ENCODE measurements around the gene ITGA1. TPM values are rescaled to one million over a fixed set of nuclear protein-coding genes. Genes with fewer than 3 reads are reported as not detected.

The ITGA1 gene
- total RNA-seq, 1 donor from 2014 or later, result 3.0 TPM

GRCh38 chr5:52772668-52773067 lies 15.0 kb upstream of the ITGA1 start:
- H3K27me3 Mint-ChIP-seq (ENCODE audit: low read depth), result no peaks in the 10 kb centered on the region
- no peak overlapping the region for H3K27ac Mint-ChIP-seq (ENCODE audit: unreplicated experiment)
- peaks cover 8% of the 10 kb centered on the region for H3K4me1 Mint-ChIP-seq
- H3K36me3 Mint-ChIP-seq (ENCODE audit: low read depth), result no peaks in the 10 kb centered on the region
- TF ChIP-seq CTCF (conservative IDR thresholded peaks at IDR 0.05), result no peak
- no peaks in the 10 kb centered on the region for H3K9me3 Mint-ChIP-seq
- no peak for DNase-seq (ENCODE audit: low read depth, low spot score)
- H3K4me3 Mint-ChIP-seq, result no peak overlapping the region

- TF ChIP-seq CTCF (conservative IDR thresholded peaks at IDR 0.05), result no peak
- no peaks in the 10 kb centered on the region for H3K36me3 Mint-ChIP-seq (ENCODE audit: low read depth)
- H3K27ac Mint-ChIP-seq (ENCODE audit: unreplicated experiment), result no peak overlapping the region
Measured at GRCh38 chr5:52773342-52773741, 14.4 kb upstream of the ITGA1 start.

GRCh38 chr5:52774005-52774410 lies 13.7 kb upstream of the ITGA1 start:
- Mint-ChIP-seq H3K4me3 (no peak overlapping the region), H3K9me3 (no peaks in the 10 kb centered on the region), H3K27me3 (ENCODE audit: low read depth) (no peaks in the 10 kb centered on the region), H3K36me3 (ENCODE audit: low read depth) (no peaks in the 10 kb centered on the region), H3K4me1 (peaks cover 8% of the 10 kb centered on the region), H3K27ac (ENCODE audit: unreplicated experiment) (no peak overlapping the region)
- TF ChIP-seq CTCF (conservative IDR thresholded peaks at IDR 0.05), result no peak
- no peak for DNase-seq (ENCODE audit: low read depth, low spot score)

More at GRCh38 chr5:52773342-52773741, 14.4 kb upstream of the ITGA1 start:
- H3K9me3 Mint-ChIP-seq, result no peaks in the 10 kb centered on the region
- H3K4me3 Mint-ChIP-seq, result no peak overlapping the region
- DNase-seq (ENCODE audit: low read depth, low spot score), result no peak
- peaks cover 8% of the 10 kb centered on the region for H3K4me1 Mint-ChIP-seq
- H3K27me3 Mint-ChIP-seq (ENCODE audit: low read depth), result no peaks in the 10 kb centered on the region

GRCh38 chr5:52776116-52776515 lies 11.6 kb upstream of the ITGA1 start:
- H3K36me3 Mint-ChIP-seq (ENCODE audit: low read depth), result no peaks in the 10 kb centered on the region
- TF ChIP-seq CTCF (conservative IDR thresholded peaks at IDR 0.05), result no peak
- no peak for DNase-seq (ENCODE audit: low read depth, low spot score)
- peaks cover 8% of the 10 kb centered on the region for H3K4me1 Mint-ChIP-seq
- H3K4me3 Mint-ChIP-seq, result no peak overlapping the region
- H3K27ac Mint-ChIP-seq (ENCODE audit: unreplicated experiment), result no peak overlapping the region
- H3K27me3 Mint-ChIP-seq (ENCODE audit: low read depth), result no peaks in the 10 kb centered on the region
- H3K9me3 Mint-ChIP-seq, result no peaks in the 10 kb centered on the region

- no peak overlapping the region for H3K4me3 Mint-ChIP-seq
- H3K36me3 Mint-ChIP-seq (ENCODE audit: low read depth), result no peaks in the 10 kb centered on the region
- no peak overlapping the region for H3K27ac Mint-ChIP-seq (ENCODE audit: unreplicated experiment)
- no peaks in the 10 kb centered on the region for H3K9me3 Mint-ChIP-seq
- DNase-seq (ENCODE audit: low read depth, low spot score), result no peak
- H3K27me3 Mint-ChIP-seq (ENCODE audit: low read depth), result no peaks in the 10 kb centered on the region
- TF ChIP-seq CTCF (conservative IDR thresholded peaks at IDR 0.05), result no peak
- peaks cover 8% of the 10 kb centered on the region for H3K4me1 Mint-ChIP-seq
Measured at GRCh38 chr5:52777186-52777585, 10.5 kb upstream of the ITGA1 start.

GRCh38 chr5:52778781-52779180 lies 8.9 kb upstream of the ITGA1 start:
- no peaks in the 10 kb centered on the region for H3K9me3 Mint-ChIP-seq
- no peak overlapping the region for H3K4me3 Mint-ChIP-seq
- TF ChIP-seq CTCF (conservative IDR thresholded peaks at IDR 0.05), result no peak
- no peak overlapping the region for H3K27ac Mint-ChIP-seq (ENCODE audit: unreplicated experiment)
- no peaks in the 10 kb centered on the region for H3K36me3 Mint-ChIP-seq (ENCODE audit: low read depth)
- H3K27me3 Mint-ChIP-seq (ENCODE audit: low read depth), result no peaks in the 10 kb centered on the region
- H3K4me1 Mint-ChIP-seq, result peaks cover 7% of the 10 kb centered on the region
- no peak for DNase-seq (ENCODE audit: low read depth, low spot score)

Measured in neural crest cell (in vitro differentiated cells).